SHP77 (cell line): ENCODE data around the gene STX3.

Experiments
- DNase-seq, 2 experiments: peaks; one replicate each; lab custom pipeline; 2025; lab: John Stamatoyannopoulos, UW

The STX3 gene

GRCh38 chr11:59754859-59755700 is at the start of gene STX3:
TSS of gene STX3 (plus strand) at chr11:59755376. CDS start at chr11:59755606, 230 bp downstream.
- DNase-seq: peak; percentile 3 to 17

- no peak for DNase-seq
These were observed 48.5 kb upstream of the STX3 start for GRCh38 chr11:59706518-59707285.

- DNase-seq: no peak
These were observed 47.8 kb upstream of the STX3 start for GRCh38 chr11:59707371-59707770.

GRCh38 chr11:59708537-59708936 is 46.6 kb upstream of the STX3 start:
- no peak for DNase-seq

GRCh38 chr11:59710136-59710847 is 44.9 kb upstream of the STX3 start:
- no peak for DNase-seq

GRCh38 chr11:59713745-59714144 is 41.4 kb upstream of the STX3 start, which contains the start of gene OR10V1:
TSS of gene OR10V1 (minus strand) at chr11:59713845. CDS start at chr11:59713845, 0 bp downstream.
- no peak for DNase-seq

GRCh38 chr11:59716051-59716450 is 39.1 kb upstream of the STX3 start:
- no peak for DNase-seq

GRCh38 chr11:59719556-59719955 is 35.6 kb upstream of the STX3 start:
- DNase-seq: no peak

GRCh38 chr11:59724066-59724465 is 31.1 kb upstream of the STX3 start:
- no peak for DNase-seq

- no peak for DNase-seq
These were observed 27.8 kb upstream of the STX3 start for GRCh38 chr11:59727426-59727825.

- DNase-seq: no peak
These were observed 27.0 kb upstream of the STX3 start for GRCh38 chr11:59728154-59728553.

- DNase-seq: no peak
These were observed 26.3 kb upstream of the STX3 start for GRCh38 chr11:59728913-59729312.

- DNase-seq: no peak
These were observed 25.3 kb upstream of the STX3 start for GRCh38 chr11:59729834-59730233.

- DNase-seq: no peak
These were observed 24.1 kb upstream of the STX3 start for GRCh38 chr11:59730896-59731565.

GRCh38 chr11:59746111-59746510 is 9.1 kb upstream of the STX3 start:
- DNase-seq: no peak

GRCh38 chr11:59753650-59754493 is 1.3 kb upstream of the STX3 start:
- peak; percentile 3 to 29 for DNase-seq

GRCh38 chr11:59754494-59754858 is 700 bp upstream of the STX3 start:
- no peak for DNase-seq

- peak; percentile 1 to 23 for DNase-seq
These were observed 753 bp downstream of the STX3 start for GRCh38 chr11:59755701-59756557.

- DNase-seq: no peak
These were observed 1.3 kb downstream of the STX3 start for GRCh38 chr11:59756558-59756840.

GRCh38 chr11:59756845-59757244 is 1.7 kb downstream of the STX3 start:
- no peak for DNase-seq
